SIG-M5 treated with dmso at 0.1 percent for 504 hours (cell line): ENCODE measurements around the gene SYNGR2.
"Not testable (repeated sequence)": the region's sequence is repeated elsewhere in the genome, so short reads cannot be mapped to it uniquely, and the experiment has no call there.

Source experiments
- DNase-seq: peaks from one replicate; lab custom pipeline; 2025; ENCODE audit not compliant: unreplicated experiment; lab: John Stamatoyannopoulos, UW

SYNGR2 gene

GRCh38 chr17:78170692-78171590, 2.6 kb downstream of the SYNGR2 start:
- no peak for DNase-seq

GRCh38 chr17:78171591-78172248, 3.3 kb downstream of the SYNGR2 start:
- not testable (repeated sequence) for DNase-seq

GRCh38 chr17:78172249-78173051, 4.1 kb downstream of the SYNGR2 start:
- peak; percentile 36 for DNase-seq

GRCh38 chr17:78173097-78173715, 4.8 kb downstream of the SYNGR2 start:
- no peak for DNase-seq

GRCh38 chr17:78174346-78174869, 6.0 kb downstream of the SYNGR2 start:
- DNase-seq = peak; percentile 59

- DNase-seq = no peak
These were observed 6.7 kb downstream of the SYNGR2 start for GRCh38 chr17:78174870-78175642.

- DNase-seq = no peak
These were observed 7.2 kb downstream of the SYNGR2 start for GRCh38 chr17:78175643-78175981.

- DNase-seq = peak; percentile 58
These were observed 8.2 kb downstream of the SYNGR2 start for GRCh38 chr17:78176548-78177025.

GRCh38 chr17:78179372-78179771, 11.0 kb downstream of the SYNGR2 start:
- no peak for DNase-seq

GRCh38 chr17:78180083-78180482, 11.7 kb downstream of the SYNGR2 start:
- no peak for DNase-seq

GRCh38 chr17:78180508-78180907, 12.1 kb downstream of the SYNGR2 start:
- no peak for DNase-seq

- DNase-seq = no peak
These were observed 14.1 kb downstream of the SYNGR2 start for GRCh38 chr17:78182504-78182903.

- DNase-seq = no peak
These were observed 15.5 kb downstream of the SYNGR2 start for GRCh38 chr17:78183916-78184315.

GRCh38 chr17:78184351-78184750, 16.0 kb downstream of the SYNGR2 start:
- DNase-seq = no peak

- no peak for DNase-seq
These were observed 16.5 kb downstream of the SYNGR2 start for GRCh38 chr17:78184868-78185267.

GRCh38 chr17:78185981-78186691, 17.8 kb downstream of the SYNGR2 start:
- DNase-seq = peak; percentile 71

- DNase-seq = peak; percentile 98
These were observed 18.6 kb downstream of the SYNGR2 start, which contains the start of the genes AFMID and TK1 for GRCh38 chr17:78186692-78187595. Gene AFMID, plus strand, starts transcription at chr17:78187362. Its CDS starts 9 bp downstream, at chr17:78187371. Gene TK1, minus strand, starts transcription at chr17:78187052. Its CDS starts 58 bp downstream, at chr17:78186994.

GRCh38 chr17:78196716-78197115, 28.3 kb downstream of the SYNGR2 start:
- DNase-seq = no peak
